GM19328 (cell line): Measurements from ENCODE around the gene IFT52.
A peak's percentile ranks its signal among the peaks of the same experiment; 100 is the strongest.
"Not testable (repeated sequence)": the region's sequence is repeated elsewhere in the genome, so short reads cannot be mapped to it uniquely, and the experiment has no call there.

Source experiments
- ATAC-seq: cut with Tn5 transposase; IDR thresholded peaks from one replicate; pipeline ENCODE4 v1.9.1; 2021; ENCODE audit warnings: mild to moderate bottlenecking, moderate library complexity; ENCODE audit not compliant: unreplicated experiment

The IFT52 gene

DNA sequence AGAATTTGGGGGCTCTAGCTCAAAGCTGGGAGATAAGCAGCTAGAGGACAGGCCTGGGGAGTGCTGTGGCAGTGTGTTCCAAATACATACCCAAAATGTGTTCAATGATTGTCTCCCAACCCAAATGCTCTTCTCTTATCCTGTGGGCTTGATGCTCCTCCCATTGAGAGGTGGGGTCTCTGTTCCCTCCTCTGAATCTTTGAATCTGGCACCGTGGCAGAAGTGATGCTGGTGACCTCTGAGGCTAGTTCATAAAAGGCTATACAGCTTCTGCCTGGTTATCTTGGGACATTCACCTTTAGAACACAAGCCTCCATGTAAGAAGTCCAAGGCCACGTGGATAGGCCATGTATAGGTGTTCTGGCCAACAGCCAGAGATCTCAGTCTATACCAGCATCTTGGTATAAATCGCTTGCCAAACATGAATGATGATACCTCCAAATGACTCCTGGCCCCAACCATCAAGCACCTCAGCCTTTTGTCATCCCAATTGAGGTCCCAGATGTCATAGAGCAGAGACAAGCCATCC, 60.3 kb downstream of the IFT52 start:
- no peak for ATAC-seq

GRCh38 chr20:43651650-43652184, 61.0 kb downstream of the IFT52 start:
- ATAC-seq = not testable (repeated sequence)

DNA sequence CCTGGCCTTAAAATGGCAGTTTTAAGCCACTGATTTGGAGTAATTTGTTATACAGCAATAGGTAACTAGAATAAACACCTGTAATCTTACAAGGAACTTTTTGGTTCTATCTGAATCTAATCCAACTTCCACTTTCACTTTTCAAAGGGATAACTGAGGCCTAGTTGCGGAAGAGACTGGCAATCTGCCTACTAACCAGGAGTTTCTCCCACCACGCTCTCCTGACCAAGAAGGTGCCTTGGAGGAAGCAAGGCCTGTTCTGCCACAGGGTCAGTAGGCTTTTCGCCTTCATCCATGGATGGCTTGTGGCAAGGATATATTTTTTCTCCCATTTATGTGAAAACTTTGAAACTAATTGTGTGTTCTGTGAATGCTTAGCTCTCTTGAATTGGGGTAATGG, 63.2 kb downstream of the IFT52 start:
- ATAC-seq = no peak

- ATAC-seq = not testable (repeated sequence)
Observed at GRCh38 chr20:43655176-43655575, 64.4 kb downstream of the IFT52 start.

GRCh38 chr20:43655937-43656336, 65.2 kb downstream of the IFT52 start:
- ATAC-seq = no peak

DNA sequence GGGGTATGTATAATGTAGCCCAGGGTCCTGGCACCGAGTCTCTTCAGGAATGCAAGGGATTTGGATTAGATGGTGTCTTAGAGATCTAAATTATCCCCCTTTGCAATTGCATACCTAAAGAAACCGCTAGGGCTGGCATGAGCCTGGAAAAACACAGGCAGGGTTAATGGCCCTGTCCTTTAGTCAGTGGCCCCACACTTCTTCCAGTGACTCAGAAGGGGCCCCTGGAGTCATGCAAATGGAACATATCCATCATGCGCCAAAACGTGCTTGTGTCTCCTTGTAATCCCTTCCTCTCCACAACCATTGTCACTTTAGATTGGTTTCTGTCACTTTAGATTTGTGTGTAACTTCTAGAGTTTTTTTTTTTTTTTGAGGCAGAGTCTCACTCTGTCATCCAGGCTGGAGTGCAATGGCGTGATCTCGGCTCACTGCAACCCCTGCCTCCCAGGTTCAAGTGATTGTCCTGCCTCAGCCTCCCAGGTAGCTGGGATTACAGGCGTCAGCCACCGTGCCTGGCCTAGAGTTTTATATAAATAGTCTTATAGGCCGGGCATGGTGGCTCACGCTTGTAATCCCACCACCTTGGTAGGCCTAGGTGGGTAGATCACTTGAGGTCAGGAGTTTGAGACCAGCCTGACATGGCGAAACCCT, 67.5 kb downstream of the IFT52 start:
- ATAC-seq = no peak

GRCh38 chr20:43658723-43659419, 68.1 kb downstream of the IFT52 start:
- no peak for ATAC-seq

- ATAC-seq = no peak
Observed at GRCh38 chr20:43662943-43663655, 72.4 kb downstream of the IFT52 start.

- no peak for ATAC-seq
Observed at GRCh38 chr20:43665466-43666176, 74.9 kb downstream of the IFT52 start.

DNA sequence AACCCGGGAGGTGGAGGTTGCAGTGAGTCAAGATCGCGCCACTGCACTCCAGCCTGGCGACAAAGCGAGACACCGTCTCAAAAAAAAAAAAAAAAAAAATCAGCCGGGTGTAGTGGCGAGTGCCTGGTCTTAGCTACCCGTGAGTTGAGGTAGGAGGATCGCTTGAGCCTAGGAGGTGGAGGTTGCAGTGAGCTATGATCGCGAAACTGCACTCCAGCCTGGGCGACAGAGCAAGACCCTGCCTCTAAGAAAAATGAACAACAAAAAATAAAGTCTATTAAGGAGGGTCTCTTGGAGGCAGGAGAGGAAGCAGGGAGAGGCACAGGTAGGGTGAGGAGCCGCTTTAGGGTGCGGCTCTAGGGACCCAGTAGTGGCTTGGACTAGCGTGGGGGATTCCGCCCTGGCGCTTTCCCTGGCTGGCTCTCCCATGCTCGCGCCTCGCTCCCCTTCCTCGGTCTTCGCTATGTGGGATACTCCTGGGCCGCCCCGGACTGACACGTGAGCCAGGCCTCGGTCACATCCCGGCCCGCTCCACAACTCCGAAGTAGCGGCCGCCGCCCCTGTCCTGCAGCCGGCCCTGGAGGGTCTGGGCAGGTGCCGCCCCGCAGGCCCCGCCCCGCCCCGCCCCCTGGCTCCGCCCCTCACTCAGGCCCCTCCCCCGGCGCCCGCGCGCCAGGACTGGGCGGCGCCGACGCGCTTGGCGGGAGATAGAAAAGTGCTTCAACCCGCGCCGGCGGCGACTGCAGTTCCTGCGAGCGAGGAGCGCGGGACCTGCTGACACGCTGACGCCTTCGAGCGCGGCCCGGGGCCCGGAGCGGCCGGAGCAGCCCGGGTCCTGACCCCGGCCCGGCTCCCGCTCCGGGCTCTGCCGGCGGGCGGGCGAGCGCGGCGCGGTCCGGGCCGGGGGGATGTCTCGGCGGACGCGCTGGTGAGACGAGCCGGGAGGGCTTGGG, 75.9 kb downstream of the IFT52 start, which contains the start of gene MYBL2:
Gene MYBL2 (plus strand): TSS at position 739 of the 953 bp plus-strand sequence. CDS start 170 bp downstream, at position 909.
- peak; percentile 74 for ATAC-seq

- peak; percentile 4 for ATAC-seq
Observed at GRCh38 chr20:43667341-43668132, 76.8 kb downstream of the IFT52 start.

- no peak for ATAC-seq
Observed at GRCh38 chr20:43669332-43669731, 78.6 kb downstream of the IFT52 start.

DNA sequence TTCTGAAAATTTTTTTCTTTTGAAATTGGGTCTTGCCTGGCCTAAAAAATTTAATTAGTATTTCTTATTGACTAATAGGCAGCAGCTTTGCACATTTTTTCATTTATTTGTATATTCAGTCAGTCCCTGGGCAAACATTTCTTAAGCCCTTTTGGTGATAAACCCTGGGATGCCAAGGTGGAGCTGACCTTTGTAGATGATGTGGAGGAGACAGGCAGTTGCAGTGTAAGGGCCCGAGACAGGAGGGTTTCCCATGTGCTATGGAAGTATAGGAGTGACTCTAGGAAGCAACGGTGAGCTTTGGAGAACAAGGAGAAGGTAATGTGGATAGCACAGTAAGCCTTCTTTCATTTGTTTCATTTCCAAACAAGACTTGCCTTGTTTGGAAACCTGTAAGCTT, 79.7 kb downstream of the IFT52 start:
- ATAC-seq = no peak

DNA sequence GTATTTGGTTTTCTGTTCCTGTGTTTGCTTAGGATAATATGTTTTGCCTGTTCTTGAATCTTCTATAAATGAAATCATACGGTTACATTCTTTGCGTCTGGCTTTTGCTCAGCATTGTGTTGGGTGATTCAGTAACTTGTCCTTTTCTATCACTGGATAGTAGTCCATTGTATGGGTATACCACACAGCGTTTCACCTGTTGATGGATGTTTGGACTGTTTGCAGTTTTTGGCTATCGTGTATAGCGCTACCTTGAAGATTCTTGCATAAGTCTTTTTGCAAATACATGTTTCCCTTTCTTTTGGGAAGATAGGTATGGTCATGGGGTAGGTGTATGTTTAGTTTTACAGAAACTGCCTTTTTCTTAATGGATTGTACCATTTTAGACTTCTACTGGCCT, 85.6 kb downstream of the IFT52 start:
- ATAC-seq = no peak

DNA sequence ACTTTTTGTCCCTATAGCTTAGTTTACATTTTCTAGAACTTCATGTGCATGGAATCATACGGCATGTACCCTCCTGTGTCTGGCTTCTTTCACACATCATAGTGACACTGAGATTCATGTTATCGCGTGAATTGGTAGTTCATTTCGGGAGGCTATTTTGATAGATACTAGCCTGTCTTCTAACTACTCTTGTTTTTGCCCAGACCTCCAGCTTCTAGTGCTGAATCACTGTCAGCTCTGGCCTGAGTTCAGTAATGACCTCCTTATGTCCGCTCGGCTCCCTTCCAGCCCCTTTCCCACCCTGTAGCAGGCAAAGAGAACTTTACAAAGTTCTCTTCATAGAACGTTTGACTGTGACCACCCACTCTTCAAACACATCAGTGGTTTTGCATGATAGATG, 90.2 kb downstream of the IFT52 start:
- ATAC-seq = peak; percentile 10

DNA sequence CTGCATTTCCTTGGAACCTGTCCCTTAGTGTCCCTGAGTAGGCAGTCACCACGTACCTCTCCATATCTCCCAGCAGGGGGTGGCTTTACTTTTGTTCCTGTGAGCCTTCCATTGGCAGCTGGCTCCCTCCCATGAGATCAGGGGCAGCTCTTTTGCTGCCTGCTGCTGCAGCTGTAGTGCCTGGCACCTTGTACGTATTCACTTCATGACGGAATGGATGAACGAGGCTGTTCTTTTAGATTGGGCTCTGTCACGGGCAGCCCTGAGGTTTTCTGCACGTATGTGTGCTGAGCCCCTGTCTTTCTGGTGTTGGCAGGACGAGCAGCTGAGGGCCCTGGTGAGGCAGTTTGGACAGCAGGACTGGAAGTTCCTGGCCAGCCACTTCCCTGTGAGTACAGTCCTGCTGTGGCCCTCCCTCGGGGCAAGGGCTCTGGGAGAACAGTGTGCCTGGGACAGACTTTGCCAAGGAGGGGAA, 90.8 kb downstream of the IFT52 start:
- ATAC-seq = peak; percentile 8

DNA sequence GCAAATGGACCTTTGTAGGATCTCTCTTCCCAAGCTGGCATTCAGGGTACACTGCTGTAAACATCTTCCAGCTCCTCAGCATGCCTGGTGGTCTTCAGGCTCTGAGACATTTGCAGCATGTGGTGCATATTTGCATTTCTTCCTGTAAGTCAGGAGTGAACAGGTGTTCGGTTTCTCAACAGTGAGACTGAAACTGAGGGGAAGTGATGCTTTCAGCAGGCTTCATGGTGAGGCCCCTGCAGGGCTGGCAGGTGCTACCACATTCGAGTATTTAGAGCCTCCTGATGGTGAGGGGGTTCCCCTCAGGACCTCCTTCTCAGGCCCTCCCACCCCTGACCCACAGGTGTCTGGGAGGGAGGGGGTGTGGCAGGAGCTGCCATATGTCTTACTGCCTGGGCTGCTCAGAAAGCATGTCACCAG, 91.3 kb downstream of the IFT52 start:
- ATAC-seq = peak; percentile 87

DNA sequence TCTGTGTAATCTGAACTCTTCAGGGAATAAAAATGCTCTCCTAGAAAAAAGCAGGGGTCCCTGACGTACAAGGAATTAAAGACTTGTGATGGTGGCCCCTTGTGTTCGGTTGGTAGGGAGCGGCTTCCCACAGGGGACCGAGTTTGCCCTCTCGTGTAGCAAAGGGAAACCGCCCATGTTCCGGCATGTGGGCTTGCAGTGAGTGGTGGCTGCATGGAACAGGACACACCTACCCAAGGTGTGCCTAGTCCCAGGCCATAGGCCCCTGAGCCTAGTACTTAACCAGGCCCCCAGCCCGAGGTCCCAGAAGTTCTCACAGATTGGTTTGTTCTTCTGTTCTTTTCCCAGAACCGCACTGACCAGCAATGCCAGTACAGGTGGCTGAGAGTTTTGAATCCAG, 91.7 kb downstream of the IFT52 start:
- ATAC-seq = no peak

DNA sequence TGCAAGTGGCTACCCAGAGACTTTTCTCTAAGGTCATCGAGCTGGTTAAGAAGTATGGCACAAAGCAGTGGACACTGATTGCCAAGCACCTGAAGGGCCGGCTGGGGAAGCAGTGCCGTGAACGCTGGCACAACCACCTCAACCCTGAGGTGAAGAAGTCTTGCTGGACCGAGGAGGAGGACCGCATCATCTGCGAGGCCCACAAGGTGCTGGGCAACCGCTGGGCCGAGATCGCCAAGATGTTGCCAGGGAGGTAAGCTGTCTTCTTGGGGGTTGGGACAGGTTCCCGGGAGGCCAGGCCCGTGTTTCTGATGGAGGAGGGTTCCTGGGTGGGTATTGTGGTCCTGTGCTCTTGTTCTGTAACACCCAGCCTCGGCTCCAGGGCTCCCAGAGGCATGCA, 96.1 kb downstream of the IFT52 start:
- no peak for ATAC-seq
